HT-29 (cell line): ENCODE data around the gene OPRD1. TPM values are rescaled to one million over a fixed set of nuclear protein-coding genes. Genes with fewer than 3 reads are reported as not detected.

Experiments
- DNase-seq: peaks from one replicate; pipeline ENCODE4 v3.0.0-alpha.2; 2015; ENCODE audit warnings: low spot score
- total RNA-seq: library from RNA; depleted of rRNA; stranded (reverse); fragments of >200 nt; shearing (Covaris generic); gene quantifications from 2 replicates; pipeline ENCODE4 v1.2.3, GENCODE V29; 2014

The OPRD1 gene
- total RNA-seq, 1 experiment from 2014 or later: 0.03 TPM

DNA sequence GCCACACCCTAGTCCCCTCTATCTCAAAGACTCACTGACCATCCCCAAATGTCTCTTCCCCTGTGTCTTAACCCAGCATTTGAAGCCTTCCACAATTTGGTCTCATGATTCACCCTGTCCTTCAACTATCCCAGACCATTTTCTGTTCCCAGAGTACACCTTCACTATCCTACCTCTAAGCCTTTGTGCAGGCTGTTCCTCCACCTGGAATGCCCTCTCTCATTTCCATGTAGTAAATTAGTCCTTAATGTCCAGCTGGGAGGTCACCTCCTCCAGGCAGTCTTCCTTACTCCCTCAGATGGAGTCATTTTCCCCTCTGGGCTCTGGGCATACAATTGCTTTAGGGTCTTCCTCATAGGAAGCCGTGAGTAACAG is 71.3 kb downstream of the OPRD1 start:
- no peak for DNase-seq

DNA sequence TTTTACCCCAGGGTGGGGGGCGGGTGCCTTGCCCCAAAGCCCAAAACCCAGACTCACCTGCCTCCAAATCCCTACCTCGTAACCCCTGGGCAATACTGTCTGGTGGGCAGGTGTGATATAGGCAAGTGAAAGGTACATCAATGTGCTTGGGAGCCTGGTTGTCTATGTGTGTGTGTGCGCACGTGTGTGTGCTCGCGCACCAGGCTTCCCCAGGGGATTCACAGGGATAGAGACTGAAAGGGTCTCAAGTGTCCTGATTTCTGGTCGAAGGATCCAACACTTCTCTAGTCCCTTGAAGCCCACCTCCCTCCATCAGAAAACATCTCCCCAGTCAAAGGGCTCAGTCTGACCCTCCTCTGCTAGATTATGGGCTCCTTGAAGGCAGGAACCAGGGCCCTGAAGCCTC is 73.5 kb downstream of the OPRD1 start:
- DNase-seq: no peak

- no peak for DNase-seq
Observed at GRCh38 chr1:28885977-28886730, 74.2 kb downstream of the OPRD1 start.

DNA sequence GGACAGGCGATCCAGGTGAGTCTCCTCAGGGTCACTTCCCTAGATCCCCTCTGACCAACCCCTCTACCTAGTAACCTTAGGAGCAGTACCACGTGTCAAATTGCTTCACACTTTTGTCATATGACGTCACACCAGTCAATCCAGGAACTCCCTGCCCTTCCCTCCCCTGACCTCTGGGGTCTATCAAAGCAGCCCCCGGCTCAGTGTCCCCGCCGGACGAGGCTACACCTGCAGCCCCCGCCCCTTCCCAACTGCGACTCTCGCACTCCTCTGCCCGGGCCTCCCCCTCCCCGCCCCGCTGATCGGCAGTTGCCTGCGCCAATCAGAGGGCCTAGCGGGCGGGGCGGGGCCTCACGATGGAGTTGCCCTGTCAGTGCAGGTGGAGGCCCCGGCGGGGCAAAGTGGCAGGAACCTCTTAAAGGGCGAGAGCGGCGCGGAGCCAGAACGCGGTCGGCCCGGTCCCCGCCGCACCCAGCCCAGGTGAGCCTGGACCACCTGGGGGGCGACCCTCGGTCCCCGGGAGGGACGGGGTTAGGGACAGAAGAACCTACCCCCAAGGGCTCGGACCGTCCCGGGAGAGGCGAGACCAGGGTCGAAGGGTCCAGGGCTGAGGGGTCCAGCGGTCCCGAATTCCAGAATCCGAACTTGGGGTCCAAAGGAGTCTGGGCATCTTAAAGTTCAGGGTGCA is 74.9 kb downstream of the OPRD1 start:
- DNase-seq: peak; percentile 91

DNA sequence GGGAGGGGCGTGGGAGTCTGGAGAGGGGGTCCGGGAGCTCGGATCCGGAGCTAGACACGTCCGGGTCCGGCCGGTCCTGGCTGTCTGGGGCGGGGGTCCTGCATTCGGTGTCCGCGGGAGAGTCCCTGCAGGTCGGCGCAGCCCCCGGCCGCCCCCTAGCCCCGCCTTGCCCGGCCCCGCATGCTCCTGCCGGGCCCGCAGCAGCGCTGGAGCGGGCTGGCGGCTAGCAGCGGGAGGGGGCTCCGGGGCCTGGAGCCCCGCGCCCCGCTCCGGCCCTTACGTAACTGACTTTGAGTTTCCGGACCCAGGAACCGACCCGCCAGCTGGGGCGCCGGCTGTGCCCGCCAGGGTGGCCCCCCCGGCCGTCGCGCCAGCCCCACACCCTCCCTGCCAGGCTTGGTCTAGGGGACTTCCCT is 75.5 kb downstream of the OPRD1 start:
- DNase-seq: no peak

GRCh38 chr1:28887835-28888682 is 76.1 kb downstream of the OPRD1 start:
- peak; percentile 27 for DNase-seq

GRCh38 chr1:28888915-28889314 is 76.9 kb downstream of the OPRD1 start:
- DNase-seq: no peak

DNA sequence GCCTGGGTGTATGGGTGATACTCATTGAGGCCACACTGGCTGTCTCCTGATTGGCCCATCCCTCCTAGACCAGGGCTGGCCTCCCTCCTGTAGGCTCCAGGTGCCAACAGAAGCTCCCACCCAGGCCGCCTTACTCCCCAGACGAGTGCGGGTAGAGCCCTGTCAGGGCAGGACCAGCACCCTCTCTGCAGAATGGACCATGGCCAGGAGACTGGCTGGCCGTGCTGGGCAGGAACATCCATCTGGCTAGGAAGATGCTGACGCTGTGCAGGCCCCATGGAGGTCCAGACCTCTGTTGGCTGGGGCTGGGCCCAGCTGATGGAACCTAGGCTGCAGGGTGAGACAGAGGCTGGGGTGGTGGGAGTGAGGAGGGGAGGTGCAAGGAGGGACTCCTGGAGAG is 77.4 kb downstream of the OPRD1 start:
- DNase-seq: no peak

DNA sequence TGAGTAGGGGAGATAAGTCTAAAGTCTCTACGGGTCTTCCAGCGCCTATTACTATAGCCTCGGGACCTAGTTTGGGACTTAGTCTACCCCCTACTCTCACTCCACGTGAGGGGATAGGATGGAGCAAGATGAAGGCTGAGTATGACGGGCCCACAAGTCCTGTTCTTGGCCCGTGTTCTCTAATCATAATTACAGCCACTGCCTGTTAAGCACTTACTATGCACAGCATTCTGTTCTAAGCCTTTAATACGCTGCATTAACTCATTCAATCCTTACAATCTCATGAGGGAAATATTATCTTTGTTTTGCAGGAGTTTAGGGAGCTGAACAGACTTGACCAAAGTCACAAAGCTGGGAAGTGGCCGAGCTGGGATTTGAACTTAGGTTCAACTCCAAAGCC is 78.5 kb downstream of the OPRD1 start:
- no peak for DNase-seq

- no peak for DNase-seq
Observed at GRCh38 chr1:28890836-28891235, 78.9 kb downstream of the OPRD1 start.

DNA sequence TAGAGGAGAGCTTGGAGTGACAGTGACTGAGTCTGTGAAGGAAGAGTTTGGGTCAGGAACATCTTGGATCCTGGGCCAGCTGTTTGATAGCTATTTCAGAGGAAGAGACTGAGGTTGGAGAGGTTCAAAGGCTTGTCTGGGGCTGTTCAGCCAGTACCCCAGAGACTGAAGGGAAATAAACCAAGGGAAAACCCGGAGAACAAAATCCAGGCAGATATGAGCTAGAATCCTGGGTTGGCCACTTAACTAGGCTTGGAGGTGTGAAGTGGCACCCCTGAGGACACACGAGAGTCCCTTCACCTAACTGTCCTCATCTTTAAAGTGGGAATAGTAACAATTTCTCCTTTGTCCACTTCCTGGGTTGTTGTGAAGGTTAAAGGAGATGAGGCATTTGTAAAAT is 79.3 kb downstream of the OPRD1 start:
- no peak for DNase-seq

DNA sequence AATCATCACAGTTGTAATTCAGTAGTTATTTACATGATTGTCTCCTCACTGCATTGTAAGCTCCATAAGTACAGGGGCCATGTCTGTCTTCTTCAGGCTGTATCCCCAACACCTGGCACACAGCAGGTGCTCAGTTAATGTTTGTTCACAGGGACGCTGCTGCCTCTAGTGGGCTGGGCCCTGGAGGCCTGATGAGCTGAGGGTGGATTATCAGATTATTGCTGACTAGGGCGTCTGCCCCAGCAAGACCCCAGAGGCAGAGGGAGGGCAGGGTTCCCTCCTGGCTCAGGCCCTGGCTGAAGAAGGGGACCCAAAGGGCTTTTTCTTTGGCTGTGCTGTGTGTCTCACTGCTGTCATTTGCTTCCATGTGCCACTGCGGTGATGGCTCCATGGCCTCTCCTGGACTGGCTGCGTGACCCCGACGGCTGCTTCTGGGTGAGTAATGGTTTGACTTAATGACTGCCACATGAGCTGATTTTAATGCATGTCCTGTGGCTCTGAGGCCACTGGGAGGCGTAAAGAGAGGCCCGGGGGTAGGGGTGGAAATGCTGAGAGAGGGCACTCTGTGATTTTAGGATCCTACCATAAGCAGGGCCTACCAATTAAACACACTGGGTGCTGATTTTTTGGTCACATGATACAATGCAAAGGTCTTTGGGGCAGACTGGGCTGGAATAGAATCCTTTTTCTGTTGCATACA is 81.6 kb downstream of the OPRD1 start:
- no peak for DNase-seq

- DNase-seq: no peak
Observed at GRCh38 chr1:28894785-28895184, 82.8 kb downstream of the OPRD1 start.

GRCh38 chr1:28895896-28896608 is 84.1 kb downstream of the OPRD1 start:
- DNase-seq: no peak

- DNase-seq: no peak
Observed at GRCh38 chr1:28896609-28896986, 84.6 kb downstream of the OPRD1 start.

- no peak for DNase-seq
Observed at GRCh38 chr1:28897789-28898188, 85.8 kb downstream of the OPRD1 start.

- DNase-seq: no peak
Observed at GRCh38 chr1:28898405-28898881, 86.5 kb downstream of the OPRD1 start.

GRCh38 chr1:28899267-28899666 is 87.3 kb downstream of the OPRD1 start:
- no peak for DNase-seq

- no peak for DNase-seq
Observed at GRCh38 chr1:28900562-28900961, 88.6 kb downstream of the OPRD1 start.

DNA sequence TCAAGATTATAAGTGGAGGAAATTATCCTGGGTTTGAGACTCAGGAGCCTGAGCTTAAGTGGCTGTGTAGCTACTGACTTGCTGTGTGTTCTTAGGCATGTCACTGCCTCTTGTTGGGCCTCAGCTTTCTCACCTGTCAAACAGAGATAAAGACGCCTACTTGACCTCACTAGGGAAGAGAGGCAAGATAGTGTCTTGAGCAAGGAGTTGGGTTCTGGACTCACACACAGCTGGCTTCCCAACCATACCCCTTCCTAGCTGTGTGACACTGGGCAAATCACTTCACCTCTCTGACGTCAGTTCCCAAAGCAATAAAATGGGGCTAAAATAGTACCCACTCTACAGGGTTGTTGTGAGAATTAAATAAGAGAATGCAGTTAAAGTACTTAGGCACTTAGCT is 90.8 kb downstream of the OPRD1 start:
- no peak for DNase-seq
